Femur (tissue), 1 donor: ENCODE results near the gene CHERP.
A peak's percentile ranks its signal among the peaks of the same experiment; 100 is the strongest.
"Not testable (repeated sequence)": the region's sequence is repeated elsewhere in the genome, so short reads cannot be mapped to it uniquely, and the experiment has no call there.

Source experiments
- DNase-seq: peaks from one replicate; pipeline ENCODE4 v3.0.0-alpha.2; 2017

The CHERP gene

DNA sequence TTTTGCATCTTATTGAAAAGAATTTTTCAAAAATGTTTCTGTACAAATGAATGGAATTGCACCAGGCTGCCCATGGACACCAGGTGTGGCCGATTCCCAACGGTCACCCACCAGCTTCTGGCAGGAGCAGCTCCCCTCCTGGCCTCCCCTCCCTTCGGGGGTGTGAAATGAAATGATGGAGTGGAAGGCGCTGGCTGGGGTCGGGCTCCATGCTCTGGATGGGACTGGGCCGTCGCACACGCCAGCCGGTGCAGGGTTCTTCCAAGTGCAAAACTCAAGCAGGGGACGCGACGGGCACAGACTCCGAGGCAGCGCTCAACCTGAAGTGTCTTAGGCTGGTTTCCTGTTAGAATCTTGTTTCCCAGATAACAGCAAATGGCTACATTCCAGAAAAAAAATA is 24.2 kb downstream of the CHERP start:
- no peak for DNase-seq

DNA sequence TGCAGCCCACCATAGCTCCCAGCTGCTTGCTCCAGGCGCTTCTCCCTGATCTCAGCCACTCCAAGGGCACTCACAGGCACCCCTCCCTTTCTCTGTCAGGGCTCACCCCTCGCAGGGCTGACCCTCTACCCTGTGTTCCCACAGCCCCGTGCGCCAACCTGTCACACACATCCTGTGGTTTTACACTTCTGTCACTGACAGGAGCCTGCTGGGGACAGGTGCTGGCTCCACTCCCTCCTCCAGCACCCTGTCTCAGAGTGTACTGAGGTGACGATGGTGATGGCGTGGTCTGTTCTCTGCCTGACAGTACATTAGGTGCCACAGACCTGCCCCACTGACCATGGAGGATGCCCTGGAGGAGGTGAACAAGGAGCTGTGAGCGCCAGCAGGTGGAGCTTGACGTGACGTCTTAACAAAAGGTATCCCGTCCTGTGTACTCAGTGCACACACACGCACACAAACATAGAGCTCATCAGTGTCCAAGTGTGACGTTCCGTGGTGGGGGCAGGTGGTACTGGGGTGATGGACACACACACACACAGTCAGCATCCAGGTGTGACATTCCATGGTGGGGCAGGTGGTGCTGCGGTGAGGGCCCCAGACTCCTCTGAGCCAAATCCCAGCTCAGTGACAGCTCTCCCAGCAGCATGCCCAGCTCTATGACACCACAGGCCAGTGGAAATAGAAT is 25.2 kb downstream of the CHERP start:
- DNase-seq: no peak

- no peak for DNase-seq
Observed at GRCh38 chr19:16516381-16516780, 25.9 kb downstream of the CHERP start.

- DNase-seq: no peak
Observed at GRCh38 chr19:16514383-16515019, 27.7 kb downstream of the CHERP start.

GRCh38 chr19:16512611-16513010 is 29.6 kb downstream of the CHERP start:
- not testable (repeated sequence) for DNase-seq

- DNase-seq: peak; percentile 78
Observed at GRCh38 chr19:16509141-16510061, 32.8 kb downstream of the CHERP start.

DNA sequence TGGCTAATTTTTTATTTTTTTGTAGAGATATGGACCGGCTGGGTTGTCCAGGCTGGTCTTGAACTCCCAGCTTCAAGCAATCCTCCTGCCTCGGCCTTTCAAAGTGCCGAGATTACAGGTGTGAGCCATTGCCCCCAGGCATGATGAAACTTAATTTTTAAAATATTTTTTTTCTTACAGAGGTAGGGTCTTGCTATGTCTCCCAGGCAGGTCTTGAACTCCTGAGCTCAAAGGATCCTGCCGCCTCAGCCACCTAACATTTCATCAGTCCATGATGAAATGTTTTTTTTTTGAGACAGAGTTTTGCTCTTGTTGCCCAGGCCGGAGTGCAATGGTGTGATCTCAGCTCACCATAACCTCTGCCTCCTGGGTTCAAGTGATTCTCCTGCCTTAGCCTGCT is 33.7 kb downstream of the CHERP start:
- no peak for DNase-seq

DNA sequence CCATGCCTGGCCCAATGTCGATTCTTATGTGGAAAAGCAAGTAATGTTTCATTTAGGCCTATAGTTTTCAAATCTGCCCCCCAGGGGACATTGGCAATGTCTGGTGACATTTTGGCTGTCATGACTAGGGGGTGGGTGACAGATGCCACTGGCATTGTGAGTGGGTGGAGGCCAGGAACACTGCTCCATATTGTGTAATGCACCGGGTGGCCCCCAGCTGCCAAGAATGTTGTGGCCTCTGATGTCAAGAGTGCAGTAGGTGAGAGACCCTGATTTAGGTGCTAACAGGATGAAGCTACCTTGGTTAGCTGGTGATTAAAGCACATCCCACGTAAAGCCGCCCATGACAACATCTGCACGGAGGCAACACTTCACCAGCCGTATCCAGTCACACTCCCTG is 35.3 kb downstream of the CHERP start:
- DNase-seq: no peak

GRCh38 chr19:16506161-16506560 is 36.1 kb downstream of the CHERP start:
- not testable (repeated sequence) for DNase-seq

DNA sequence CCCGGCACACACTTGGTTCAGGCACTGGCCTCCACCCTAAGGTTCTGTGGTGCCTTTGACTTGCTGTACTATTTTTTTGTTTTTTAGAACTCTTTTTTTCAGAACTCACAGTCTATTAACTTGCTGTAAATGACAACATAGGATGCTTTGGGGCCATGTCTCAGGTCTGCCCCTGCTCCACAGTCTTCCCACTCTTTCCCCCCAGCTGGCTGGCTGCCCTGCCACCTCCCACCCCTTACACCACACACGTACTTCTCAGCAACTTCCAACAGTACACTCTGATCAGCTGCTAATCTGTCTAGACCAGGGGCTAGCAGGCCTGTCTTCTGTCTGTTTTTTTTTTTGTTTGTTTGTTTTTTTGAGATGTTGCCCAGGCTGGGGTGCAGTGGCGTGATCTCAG is 38.0 kb downstream of the CHERP start:
- DNase-seq: no peak

- DNase-seq: no peak
Observed at GRCh38 chr19:16497837-16498236, 44.4 kb downstream of the CHERP start.

DNA sequence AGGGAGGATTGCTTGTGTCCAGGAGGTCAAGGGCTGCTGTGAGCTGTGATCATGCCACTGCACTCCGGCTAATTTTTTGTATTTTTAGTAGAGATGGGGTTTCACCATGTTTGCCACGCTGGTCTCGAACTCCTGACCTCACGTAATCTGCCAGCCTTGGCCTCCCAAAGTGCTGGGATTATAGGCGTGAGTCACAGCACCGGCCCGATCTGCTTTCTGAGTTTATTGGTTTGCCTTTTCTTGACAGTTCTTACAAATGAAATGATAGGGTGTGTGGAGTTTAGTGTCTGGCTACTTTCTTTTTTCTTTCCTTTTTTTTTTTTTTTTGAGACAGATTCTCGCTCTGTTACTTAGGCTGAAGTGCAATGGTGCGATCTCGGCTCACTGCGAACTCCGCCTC is 45.2 kb downstream of the CHERP start:
- no peak for DNase-seq

- DNase-seq: no peak
Observed at GRCh38 chr19:16496613-16496983, 45.6 kb downstream of the CHERP start.

DNA sequence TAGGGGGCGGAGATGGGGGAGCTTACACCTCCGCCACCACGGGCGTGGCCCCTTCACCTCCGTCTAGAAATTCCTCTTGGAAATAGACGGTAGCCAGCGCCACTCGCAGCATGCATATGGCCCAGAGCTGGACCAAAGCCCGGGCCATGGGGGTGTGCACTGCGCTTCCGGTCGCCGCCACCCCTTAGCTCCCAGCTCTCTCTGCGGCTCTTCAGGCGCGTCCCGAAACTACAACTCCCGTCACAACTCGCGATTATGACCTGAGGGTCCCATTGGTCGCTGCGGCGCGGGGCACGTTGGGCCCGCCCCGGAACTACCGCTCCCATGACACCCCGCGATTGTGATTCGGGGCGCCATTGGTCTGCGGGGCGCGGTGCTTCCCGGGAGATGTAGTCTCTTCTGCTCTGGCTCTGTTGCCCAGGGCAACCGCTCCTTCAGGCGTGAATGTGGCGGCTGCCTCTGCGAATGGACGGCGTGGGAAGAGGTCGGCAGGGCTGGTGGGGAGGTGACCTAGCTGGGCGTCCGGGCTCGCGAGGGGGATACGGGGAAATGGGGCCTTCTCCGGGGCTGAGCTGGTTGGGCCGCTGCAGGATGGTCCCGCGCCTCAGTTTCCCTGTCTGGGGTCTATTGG is 46.1 kb downstream of the CHERP start, which contains the start of the genes C19orf44 and CALR3:
Gene C19orf44 (plus strand): TSS at position 413 of the 631 bp plus-strand sequence. CDS start 4,399 bp downstream, outside the sequence.
Gene CALR3 (minus strand): TSS at position 186 of the 631 bp plus-strand sequence. CDS start 38 bp downstream, at position 148.
- DNase-seq: peak; percentile 99

DNA sequence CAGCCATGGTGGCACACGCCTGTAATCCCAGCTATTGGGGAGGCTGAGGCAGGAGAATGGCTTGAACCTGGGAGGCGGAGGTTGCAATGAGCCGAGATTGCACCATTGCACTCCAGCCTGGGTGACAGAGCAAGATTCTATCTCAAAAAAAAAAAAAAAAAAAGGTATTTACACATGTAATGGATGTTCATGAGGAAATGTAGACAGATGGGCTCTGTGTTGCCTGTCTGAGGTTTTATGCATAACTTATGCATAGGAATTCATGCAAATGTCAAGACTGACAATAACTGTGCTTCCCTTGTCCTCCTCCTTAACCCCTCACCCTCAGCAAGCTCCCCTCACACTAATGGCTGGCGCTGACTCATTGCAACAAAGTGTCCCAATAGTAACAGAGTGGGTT is 55.8 kb downstream of the CHERP start:
- not testable (repeated sequence) for DNase-seq

DNA sequence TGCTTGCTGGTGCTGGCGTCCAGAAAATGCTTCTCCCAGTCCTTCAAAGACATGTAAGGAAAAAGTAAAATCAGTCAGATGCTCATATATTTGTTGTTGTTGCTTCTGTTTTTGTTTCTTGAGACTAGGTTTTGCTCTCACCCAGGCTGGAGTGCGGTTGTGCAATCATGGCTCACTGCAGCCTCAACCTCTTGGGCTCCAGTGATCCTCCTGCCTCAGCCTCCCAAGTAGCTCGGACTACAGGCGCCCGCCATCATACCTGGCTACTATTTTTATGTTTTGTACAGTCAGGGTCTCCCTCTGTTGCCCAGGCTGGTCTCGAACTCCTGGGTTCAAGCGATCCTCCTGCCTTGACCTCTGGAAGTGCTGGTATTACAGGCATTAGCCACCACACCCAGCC is 59.5 kb downstream of the CHERP start:
- no peak for DNase-seq

DNA sequence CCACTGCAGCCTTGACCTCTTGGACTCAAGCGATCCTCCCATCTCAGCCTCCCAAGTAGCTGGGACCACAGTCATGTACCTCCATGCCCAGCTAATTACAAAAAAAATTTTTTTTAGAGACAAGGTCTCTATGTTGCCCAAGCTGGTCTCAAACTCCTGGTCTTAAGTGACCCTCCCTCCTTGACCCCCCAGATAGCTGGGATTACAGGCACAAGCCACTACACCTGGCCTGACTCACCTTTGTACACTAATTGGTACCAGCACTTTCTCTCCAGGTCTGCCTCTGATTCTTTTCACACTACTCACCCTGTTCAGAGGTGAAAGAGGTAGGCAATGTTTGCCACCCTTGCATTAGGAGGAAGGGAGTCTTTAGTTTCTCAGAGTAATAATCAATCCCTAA is 64.9 kb downstream of the CHERP start:
- no peak for DNase-seq

- DNase-seq: no peak
Observed at GRCh38 chr19:16476401-16476800, 65.8 kb downstream of the CHERP start.

DNA sequence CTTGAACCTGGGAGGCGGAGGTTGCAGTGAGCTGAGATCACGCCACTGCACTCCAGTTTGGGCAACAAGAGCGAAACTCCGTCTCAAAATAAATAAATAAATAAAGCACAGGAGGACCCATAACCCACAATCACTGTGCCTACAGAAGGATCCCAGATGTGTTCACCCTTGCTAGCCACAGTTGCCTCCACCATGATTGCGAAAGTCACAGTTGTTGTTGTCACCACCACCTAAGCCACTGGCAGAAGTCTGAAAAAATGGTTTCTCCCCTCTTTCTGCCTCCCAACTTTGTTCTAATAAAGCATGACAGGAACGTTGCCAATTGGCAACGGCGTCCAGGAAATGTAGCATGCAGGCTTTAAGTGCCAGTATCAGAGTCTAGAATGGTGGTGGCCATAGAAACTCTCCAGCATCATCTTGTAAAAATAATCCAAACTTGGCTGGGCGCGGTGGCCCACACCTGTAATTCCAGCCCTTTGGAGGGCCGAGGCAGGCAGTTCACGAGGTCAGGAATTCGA is 68.3 kb downstream of the CHERP start:
- no peak for DNase-seq

GRCh38 chr19:16472992-16473391 is 69.2 kb downstream of the CHERP start:
- no peak for DNase-seq

DNA sequence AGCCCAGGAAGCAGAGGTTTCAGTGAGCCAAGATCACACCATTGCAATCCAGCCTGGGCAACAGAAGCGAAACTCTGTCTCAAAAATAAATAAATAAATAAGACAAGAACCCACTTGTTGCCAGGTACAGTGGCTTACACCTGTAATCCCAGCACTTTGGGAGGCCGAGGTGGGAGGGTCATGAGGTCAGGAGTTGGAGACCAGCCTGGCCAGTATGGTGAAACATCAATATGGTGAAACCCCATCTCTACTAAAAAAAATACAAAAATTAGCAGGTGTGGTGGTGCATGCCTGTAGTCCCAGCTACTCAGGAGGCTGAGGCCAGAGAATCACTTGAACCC is 69.7 kb downstream of the CHERP start:
- not testable (repeated sequence) for DNase-seq

- DNase-seq: no peak
Observed at GRCh38 chr19:16470911-16471811, 71.1 kb downstream of the CHERP start.
